DOHH2 (cell line): ENCODE measurements around the gene DUOX1.

Experiments
- H3F3A ChIP-seq: fragments of 200-600 bp; sonication (generic), shearing (Covaris generic); 2 replicates; pipeline ENCODE4 v1.6.0; 2016; ENCODE audit warnings: antibody characterized with exemption, mild to moderate bottlenecking; ENCODE audit not compliant: control insufficient read depth, insufficient read depth
- H3K27ac ChIP-seq: fragments of 200-600 bp; sonication (generic); 2 replicates; pipeline ENCODE4 v1.5.1; 2014; ENCODE audit warnings: low read depth, mild to moderate bottlenecking, low read length, moderate library complexity
- H3K27me3 ChIP-seq: fragments of 200-600 bp; sonication (generic); 2 replicates; pipeline ENCODE4 v1.6.1; 2014; ENCODE audit warnings: mild to moderate bottlenecking, low read length, mixed read lengths; ENCODE audit not compliant: control insufficient read depth
- H3K36me3 ChIP-seq: fragments of 200-600 bp; sonication (generic); 2 replicates; pipeline ENCODE4 v1.6.1; 2014; ENCODE audit warnings: mild to moderate bottlenecking, low read length, moderate library complexity, mixed read lengths; ENCODE audit not compliant: control insufficient read depth
- H3K4me1 ChIP-seq: fragments of 200-600 bp; sonication (generic); 2 replicates; pipeline ENCODE4 v1.6.1; 2014; ENCODE audit warnings: mild to moderate bottlenecking, low read length, mixed read lengths; ENCODE audit not compliant: control insufficient read depth
- H3K4me2 ChIP-seq: fragments of 200-600 bp; sonication (generic); 2 replicates; pipeline ENCODE4 v1.6.0; 2014; ENCODE audit warnings: mild to moderate bottlenecking, low read length, moderate library complexity
- H3K4me3 ChIP-seq: fragments of 200-600 bp; sonication (generic); 2 replicates; pipeline ENCODE4 v1.5.1; 2014; ENCODE audit warnings: mild to moderate bottlenecking, low read length, mixed read lengths
- H3K79me2 ChIP-seq: fragments of 200-600 bp; sonication (generic); 2 replicates; pipeline ENCODE4 v1.6.1; 2014; ENCODE audit warnings: mild to moderate bottlenecking, low read length, mixed read lengths; ENCODE audit not compliant: control insufficient read depth
- H3K9me2 ChIP-seq: fragments of 200-600 bp; sonication (generic); replicated peaks from 2 replicates; pipeline ENCODE4 v1.6.1; 2014; ENCODE audit warnings: mild to moderate bottlenecking, low read length, mixed read lengths; ENCODE audit not compliant: control insufficient read depth
- H3K9me3 ChIP-seq: fragments of 200-600 bp; sonication (generic); 2 replicates; pipeline ENCODE4 v1.6.1; 2014; ENCODE audit warnings: antibody characterized with exemption, low read length, mixed read lengths; ENCODE audit not compliant: control insufficient read depth, insufficient read depth
- H4K20me1 ChIP-seq: fragments of 200-600 bp; sonication (generic); 2 replicates; pipeline ENCODE4 v1.6.0; 2014; ENCODE audit warnings: low read depth, mild to moderate bottlenecking, antibody characterized with exemption, low read length, moderate library complexity; ENCODE audit not compliant: control insufficient read depth, insufficient read depth
- EZH2phosphoT487 ChIP-seq: fragments of 200-600 bp; sonication (generic); IDR thresholded peaks from 2 replicates; pipeline ENCODE4 v1.6.1; 2017; ENCODE audit warnings: borderline replicate concordance, mild to moderate bottlenecking, antibody characterized with exemption, low read length, moderate library complexity, mixed read lengths
- TF ChIP-seq, protein P1 (sequence below): fragments of 200-600 bp; sonication (generic); IDR thresholded peaks from one replicate; pipeline ENCODE4 v1.5.1; 2014; ENCODE audit warnings: antibody characterized with exemption, mild to moderate bottlenecking, low read depth, low read length; ENCODE audit not compliant: poor library complexity, severe bottlenecking

Gene DUOX1

DNA sequence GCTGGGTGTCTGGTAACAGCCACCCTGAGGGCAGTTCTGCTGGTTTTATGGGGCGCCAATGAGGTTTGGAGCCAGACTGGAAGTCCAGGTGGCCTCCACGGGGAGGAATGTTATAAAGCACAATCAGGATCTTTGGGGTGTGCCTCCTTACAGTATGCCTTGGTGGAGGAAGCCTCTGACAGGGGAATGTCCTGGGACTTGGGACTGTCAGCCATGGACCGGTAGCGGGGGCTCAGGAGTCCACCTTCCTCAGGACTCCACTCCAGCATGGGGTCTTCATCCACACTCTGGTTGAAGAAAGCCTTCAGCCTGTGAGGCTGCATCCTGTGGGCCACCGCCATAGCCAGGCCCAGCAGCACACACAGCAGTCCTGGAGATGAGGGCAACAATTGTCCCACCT, 10.8 kb upstream of the DUOX1 start:
- Histone ChIP-seq H3K4me3 (no peak overlapping the region), H3K4me2 (no peak overlapping the region), H3K27me3 (peaks cover 37% of the 10 kb centered on the region), H4K20me1 (no peaks in the 10 kb centered on the region), H3K9me3 (no peaks in the 10 kb centered on the region), H3K36me3 (no peaks in the 10 kb centered on the region), H3K4me1 (peaks cover 11% of the 10 kb centered on the region), H3K27ac (no peak overlapping the region), H3K9me2 (no peaks in the 10 kb centered on the region), H3F3A (no peaks in the 10 kb centered on the region), H3K79me2 (no peaks in the 10 kb centered on the region)
- TF ChIP-seq EZH2phosphoT487 = no peak
- TF ChIP-seq, protein P1, sequence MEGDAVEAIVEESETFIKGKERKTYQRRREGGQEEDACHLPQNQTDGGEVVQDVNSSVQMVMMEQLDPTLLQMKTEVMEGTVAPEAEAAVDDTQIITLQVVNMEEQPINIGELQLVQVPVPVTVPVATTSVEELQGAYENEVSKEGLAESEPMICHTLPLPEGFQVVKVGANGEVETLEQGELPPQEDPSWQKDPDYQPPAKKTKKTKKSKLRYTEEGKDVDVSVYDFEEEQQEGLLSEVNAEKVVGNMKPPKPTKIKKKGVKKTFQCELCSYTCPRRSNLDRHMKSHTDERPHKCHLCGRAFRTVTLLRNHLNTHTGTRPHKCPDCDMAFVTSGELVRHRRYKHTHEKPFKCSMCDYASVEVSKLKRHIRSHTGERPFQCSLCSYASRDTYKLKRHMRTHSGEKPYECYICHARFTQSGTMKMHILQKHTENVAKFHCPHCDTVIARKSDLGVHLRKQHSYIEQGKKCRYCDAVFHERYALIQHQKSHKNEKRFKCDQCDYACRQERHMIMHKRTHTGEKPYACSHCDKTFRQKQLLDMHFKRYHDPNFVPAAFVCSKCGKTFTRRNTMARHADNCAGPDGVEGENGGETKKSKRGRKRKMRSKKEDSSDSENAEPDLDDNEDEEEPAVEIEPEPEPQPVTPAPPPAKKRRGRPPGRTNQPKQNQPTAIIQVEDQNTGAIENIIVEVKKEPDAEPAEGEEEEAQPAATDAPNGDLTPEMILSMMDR = no peak

DNA sequence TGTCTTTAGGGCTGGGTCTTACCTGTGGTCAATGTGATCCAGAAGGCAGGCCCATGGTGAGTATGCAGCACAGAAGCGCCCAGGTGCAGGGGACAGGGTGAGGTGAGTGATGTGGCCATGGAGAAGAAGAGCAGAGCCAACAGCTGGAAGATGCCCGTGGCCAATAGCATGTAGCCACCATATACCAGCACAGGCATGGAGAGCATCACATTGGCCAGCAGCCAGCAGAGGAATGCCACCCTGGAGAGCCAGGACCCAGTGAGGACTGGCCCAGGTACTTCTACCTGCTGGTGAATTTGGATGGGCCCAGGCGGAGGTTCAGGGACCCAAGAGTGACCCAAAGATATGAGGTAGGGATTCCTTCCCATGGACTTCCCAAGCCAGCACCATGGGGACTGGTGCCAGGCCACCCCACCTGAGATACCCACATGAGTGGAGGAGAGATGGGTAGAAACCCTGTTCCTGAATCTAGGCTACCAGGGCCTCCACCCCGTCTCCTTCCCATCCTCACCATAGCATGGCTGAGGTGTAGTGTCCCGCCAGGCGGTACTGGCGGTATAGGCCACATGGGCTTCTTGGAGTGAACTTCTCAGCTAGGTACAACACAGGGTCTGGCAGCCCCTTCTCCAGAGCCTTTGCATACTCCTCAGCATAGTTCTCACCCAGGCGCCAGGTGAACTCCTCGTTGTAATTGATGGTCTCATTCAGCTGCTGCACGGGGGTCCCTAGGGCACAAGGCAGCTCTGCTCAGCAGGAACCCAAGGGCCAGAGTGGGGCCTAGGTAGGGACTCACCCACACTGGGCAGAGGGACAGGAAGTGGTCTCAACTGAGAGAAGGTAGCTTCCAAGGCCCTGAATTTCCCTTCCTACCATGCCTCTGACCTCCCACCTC, 9.5 kb upstream of the DUOX1 start:
- Histone ChIP-seq H3K4me2 (no peak overlapping the region), H3K9me3 (no peaks in the 10 kb centered on the region), H3F3A (no peaks in the 10 kb centered on the region), H3K4me1 (peaks cover 3% of the 10 kb centered on the region; the same call in 1 of the 2 replicates), H3K27me3 (peaks cover 30% of the 10 kb centered on the region), H4K20me1 (no peaks in the 10 kb centered on the region), H3K79me2 (no peaks in the 10 kb centered on the region), H3K36me3 (no peaks in the 10 kb centered on the region), H3K27ac (no peak overlapping the region), H3K9me2 (no peaks in the 10 kb centered on the region), H3K4me3 (no peak overlapping the region)
- TF ChIP-seq, protein P1 = no peak
- TF ChIP-seq EZH2phosphoT487 = no peak

DNA sequence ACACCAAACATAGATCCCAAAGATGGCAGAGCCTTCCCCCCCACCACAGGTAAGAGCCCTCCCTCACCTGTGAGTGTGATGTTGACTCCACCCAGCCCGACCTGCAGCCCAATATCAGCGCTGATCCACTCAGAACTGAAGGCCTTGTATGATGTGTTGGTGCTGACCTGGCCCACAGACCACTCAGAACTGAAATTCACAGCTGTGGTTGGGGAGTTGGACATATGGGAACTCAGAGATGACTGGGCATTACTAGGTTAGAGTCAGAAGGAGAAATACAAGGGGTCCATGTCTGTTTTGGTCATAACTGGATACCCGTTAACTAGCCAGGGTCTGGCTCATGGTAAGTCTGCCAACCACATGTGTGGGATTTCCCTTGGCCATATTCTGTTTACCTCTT, 8.8 kb upstream of the DUOX1 start:
- peaks cover 24% of the 10 kb centered on the region for H3K27me3 ChIP-seq

More for the DNA sequence above, 8.8 kb upstream of the DUOX1 start:
- Histone ChIP-seq H3K9me2 (no peaks in the 10 kb centered on the region), H3K4me3 (no peak overlapping the region), H3K27ac (no peak overlapping the region), H3F3A (no peaks in the 10 kb centered on the region), H3K79me2 (no peaks in the 10 kb centered on the region), H3K9me3 (no peaks in the 10 kb centered on the region), H4K20me1 (no peaks in the 10 kb centered on the region), H3K36me3 (no peaks in the 10 kb centered on the region), H3K4me2 (no peak overlapping the region), H3K4me1 (peaks cover 3% of the 10 kb centered on the region; the same call in 1 of the 2 replicates)
- no peak for TF ChIP-seq EZH2phosphoT487
- TF ChIP-seq, protein P1 = no peak
